Heart left ventricle (tissue), 13 donors: Measurements from ENCODE around the gene KIF5A.

Experiments
- CTCF ChIP-seq, 12 donors: fragments of 200-600 bp; sonication (generic) in 4 of 12; IDR thresholded peaks; one replicate each; pipeline versions ENCODE4 v1.5.0 to v1.8.0; 2018 to 2022; ENCODE audit warnings: antibody characterized with exemption in 12 of 12, mild to moderate bottlenecking in 5 of 12
- POLR2A ChIP-seq, 2 donors: fragments of 450-650 bp; IDR thresholded peaks; one replicate each; pipeline ENCODE4 v1.6.1; 2017; ENCODE audit warnings: antibody characterized with exemption in 2 of 2, mild to moderate bottlenecking in 2 of 2, moderate library complexity in 2 of 2
- donor health status: ischemic (EF 13 %, LVEDD 7.1; RV severe dilation, severe dysfunction).
- donor health status: DM: no; HTN: yes; CAD: no.
- donor health status: DM: no; HTN: no; CAD: no.
- donor health status: ischemic (EF 25% LVEDD 6.9; RV normal size, moderate dysfunction).
- donor health status: ischemic (EF 25% LVEDD 5.7; RV mildly dilated, moderate dysfunction).
- donor health status: ischemic (EF 35%, LVEDD 5.7; RV mildly dilated, moderate dysfunction).
- donor health status: nonischemic (EF 11% LVEDD 7.7; RV severe dilation, severe dysfunction).
- donor health status: DM: yes; HTN: yes; CAD: no.
- donor health status: PGD.
- donor health status: ischemic (EF 29% LVEDD 5.4; RV normal size, mild dysfunction).
- donor health status: nonischemic (EF 23%, LVEDD 6.1; RV moderate dilation, normal function).

GRCh38 chr12:57582440-57582839 lies 32.6 kb downstream of the KIF5A start:
- TF ChIP-seq POLR2A (IDR thresholded peaks at IDR 0.05) (no peak), CTCF (IDR thresholded peaks at IDR 0.05) (no peak)
